ENCODE data around the gene SHC3.
"Not testable (repeated sequence)": the region's sequence is repeated elsewhere in the genome, so short reads cannot be mapped to it uniquely, and the experiment has no call there.

Gene SHC3

GRCh38 chr9:89212171-89212570 is 33.6 kb upstream of the SHC3 start:
- Histone ChIP-seq H3K4me3 (ENCODE audit: severe bottlenecking) (no peak overlapping the region), H3K27me3 (ENCODE audit: insufficient read depth, poor library complexity, severe bottlenecking) (no peaks in the 10 kb centered on the region), H3K4me1 (ENCODE audit: insufficient read depth, poor library complexity, severe bottlenecking) (no peaks in the 10 kb centered on the region), H3K27ac (ENCODE audit: poor library complexity, severe bottlenecking) (no peak overlapping the region), H3K9me3 (ENCODE audit: severe bottlenecking) (no peaks in the 10 kb centered on the region), H3K36me3 (ENCODE audit: low read depth) (no peaks in the 10 kb centered on the region)
- no peak for TF ChIP-seq CTCF (IDR thresholded peaks at IDR 0.05; ENCODE audit: poor library complexity, severe bottlenecking)
- no peak for ATAC-seq (ENCODE audit: low read depth)
- DNase-seq (ENCODE audit: low spot score) = no peak

GRCh38 chr9:89209311-89209710 is 30.7 kb upstream of the SHC3 start:
- not testable (repeated sequence) for DNase-seq (ENCODE audit: low spot score); H3K4me3 ChIP-seq (ENCODE audit: severe bottlenecking); H3K36me3 ChIP-seq (ENCODE audit: low read depth); H3K27me3 ChIP-seq (ENCODE audit: insufficient read depth, poor library complexity, severe bottlenecking); H3K9me3 ChIP-seq (ENCODE audit: severe bottlenecking); H3K27ac ChIP-seq (ENCODE audit: poor library complexity, severe bottlenecking); ATAC-seq (ENCODE audit: low read depth); H3K4me1 ChIP-seq (ENCODE audit: insufficient read depth, poor library complexity, severe bottlenecking)

GRCh38 chr9:89207026-89207425 is 28.4 kb upstream of the SHC3 start:
- no peaks in the 10 kb centered on the region for H3K4me1 ChIP-seq (ENCODE audit: insufficient read depth, poor library complexity, severe bottlenecking)
- no peak for ATAC-seq (ENCODE audit: low read depth)
- no peaks in the 10 kb centered on the region for H3K27me3 ChIP-seq (ENCODE audit: insufficient read depth, poor library complexity, severe bottlenecking)
- DNase-seq (ENCODE audit: low spot score) = no peak
- no peaks in the 10 kb centered on the region for H3K36me3 ChIP-seq (ENCODE audit: low read depth)
- H3K9me3 ChIP-seq (ENCODE audit: severe bottlenecking) = no peaks in the 10 kb centered on the region
- TF ChIP-seq CTCF (IDR thresholded peaks at IDR 0.05; ENCODE audit: poor library complexity, severe bottlenecking) = no peak
- H3K27ac ChIP-seq (ENCODE audit: poor library complexity, severe bottlenecking) = no peak overlapping the region
- H3K4me3 ChIP-seq (ENCODE audit: severe bottlenecking) = no peak overlapping the region

GRCh38 chr9:89204801-89205200 is 26.2 kb upstream of the SHC3 start:
- no peaks in the 10 kb centered on the region for H3K4me1 ChIP-seq (ENCODE audit: insufficient read depth, poor library complexity, severe bottlenecking)
- ATAC-seq (ENCODE audit: low read depth) = no peak

GRCh38 chr9:89195131-89195797 is 16.6 kb upstream of the SHC3 start:
- no peak for TF ChIP-seq CTCF (IDR thresholded peaks at IDR 0.05; ENCODE audit: poor library complexity, severe bottlenecking)
- H3K27me3 ChIP-seq (ENCODE audit: insufficient read depth, poor library complexity, severe bottlenecking) = no peaks in the 10 kb centered on the region

More at GRCh38 chr9:89204801-89205200, 26.2 kb upstream of the SHC3 start:
- Histone ChIP-seq H3K36me3 (ENCODE audit: low read depth) (no peaks in the 10 kb centered on the region), H3K4me3 (ENCODE audit: severe bottlenecking) (no peak overlapping the region), H3K9me3 (ENCODE audit: severe bottlenecking) (no peaks in the 10 kb centered on the region), H3K27me3 (ENCODE audit: insufficient read depth, poor library complexity, severe bottlenecking) (no peaks in the 10 kb centered on the region), H3K27ac (ENCODE audit: poor library complexity, severe bottlenecking) (no peak overlapping the region)
- no peak for DNase-seq (ENCODE audit: low spot score)
- no peak for TF ChIP-seq CTCF (IDR thresholded peaks at IDR 0.05; ENCODE audit: poor library complexity, severe bottlenecking)

More at GRCh38 chr9:89195131-89195797, 16.6 kb upstream of the SHC3 start:
- ATAC-seq (ENCODE audit: low read depth) (no peak), DNase-seq (ENCODE audit: low spot score) (no peak)
- H3K27ac ChIP-seq (ENCODE audit: poor library complexity, severe bottlenecking) = no peak overlapping the region
- no peaks in the 10 kb centered on the region for H3K36me3 ChIP-seq (ENCODE audit: low read depth)
- peaks cover 6% of the 10 kb centered on the region for H3K9me3 ChIP-seq (ENCODE audit: severe bottlenecking)
- H3K4me1 ChIP-seq (ENCODE audit: insufficient read depth, poor library complexity, severe bottlenecking) = no peaks in the 10 kb centered on the region
- H3K4me3 ChIP-seq (ENCODE audit: severe bottlenecking) = no peak overlapping the region

Data from RWPE2 (cell line).